GM21825 (cell line): Measurements from ENCODE around the gene ZNF664.
"Not testable (repeated sequence)": the region's sequence is repeated elsewhere in the genome, so short reads cannot be mapped to it uniquely, and the experiment has no call there.

Source experiments
- ATAC-seq: cut with Tn5 transposase; IDR thresholded peaks from one replicate; pipeline ENCODE4 v1.9.1; 2021; ENCODE audit warnings: mild to moderate bottlenecking, moderate library complexity; ENCODE audit not compliant: unreplicated experiment

ZNF664 gene

GRCh38 chr12:123941000-123941399 lies 32.0 kb upstream of the ZNF664 start:
- ATAC-seq, result no peak

- ATAC-seq, result no peak
Measured at GRCh38 chr12:123941624-123942237, 31.3 kb upstream of the ZNF664 start.

GRCh38 chr12:123942238-123942653 lies 30.8 kb upstream of the ZNF664 start:
- no peak for ATAC-seq

GRCh38 chr12:123942911-123943648 lies 29.9 kb upstream of the ZNF664 start:
- ATAC-seq, result no peak

GRCh38 chr12:123943816-123944215 lies 29.2 kb upstream of the ZNF664 start:
- ATAC-seq, result no peak

GRCh38 chr12:123944696-123945095 lies 28.3 kb upstream of the ZNF664 start:
- ATAC-seq, result no peak

- no peak for ATAC-seq
Measured at GRCh38 chr12:123945287-123946151, 27.5 kb upstream of the ZNF664 start.

GRCh38 chr12:123946152-123946515 lies 26.9 kb upstream of the ZNF664 start:
- no peak for ATAC-seq

- not testable (repeated sequence) for ATAC-seq
Measured at GRCh38 chr12:123946516-123947505, 26.2 kb upstream of the ZNF664 start.

GRCh38 chr12:123947531-123947930 lies 25.5 kb upstream of the ZNF664 start:
- ATAC-seq, result not testable (repeated sequence)

GRCh38 chr12:123948401-123948795 lies 24.6 kb upstream of the ZNF664 start:
- no peak for ATAC-seq

GRCh38 chr12:123948796-123949769 lies 23.9 kb upstream of the ZNF664 start:
- no peak for ATAC-seq

- no peak for ATAC-seq
Measured at GRCh38 chr12:123949770-123950165, 23.2 kb upstream of the ZNF664 start.

- no peak for ATAC-seq
Measured at GRCh38 chr12:123950476-123951349, 22.3 kb upstream of the ZNF664 start.

GRCh38 chr12:123951467-123951866 lies 21.5 kb upstream of the ZNF664 start:
- ATAC-seq, result no peak

- ATAC-seq, result no peak
Measured at GRCh38 chr12:123952037-123952436, 21.0 kb upstream of the ZNF664 start.

GRCh38 chr12:123954647-123955350 lies 18.2 kb upstream of the ZNF664 start:
- ATAC-seq, result no peak

- no peak for ATAC-seq
Measured at GRCh38 chr12:123956249-123956648, 16.8 kb upstream of the ZNF664 start.
